ENCODE measurements around the gene OCA2. TPM values are rescaled to one million over a fixed set of nuclear protein-coding genes. Genes with fewer than 3 reads are reported as not detected.

Gene OCA2
- total RNA-seq, 2 experiments from 2014 or later, result not detected

- H3K4me1 ChIP-seq (ENCODE audit: insufficient read depth, low read length, poor library complexity, severe bottlenecking), result no peaks in the 10 kb centered on the region
- no TSS peak for BruUV-seq (replicated peaks)
- H3K27ac ChIP-seq (ENCODE audit: low read depth, low read length, poor library complexity, severe bottlenecking), result no peak overlapping the region
- ChIA-PET POLR2A (no interaction called here), CTCF (ENCODE audit: unreplicated experiment) (no interaction called here)
- H3K79me2 ChIP-seq (ENCODE audit: insufficient read depth, low read depth, low read length), result no peaks in the 10 kb centered on the region
- H3K4me3 ChIP-seq (ENCODE audit: low read depth, low read length, poor library complexity, severe bottlenecking), result no peak overlapping the region
- no peaks in the 10 kb centered on the region for H3K9me2 ChIP-seq (ENCODE audit: insufficient read depth, low read length)
- DNase-seq (ENCODE audit: low spot score), result no peak
- no peaks in the 10 kb centered on the region for H4K20me1 ChIP-seq (ENCODE audit: insufficient read depth, low read length)
- no peak for TF ChIP-seq EZH2phosphoT487 (IDR thresholded peaks at IDR 0.05; ENCODE audit: borderline replicate concordance, low read depth, low read length)
- TF ChIP-seq, protein P1, sequence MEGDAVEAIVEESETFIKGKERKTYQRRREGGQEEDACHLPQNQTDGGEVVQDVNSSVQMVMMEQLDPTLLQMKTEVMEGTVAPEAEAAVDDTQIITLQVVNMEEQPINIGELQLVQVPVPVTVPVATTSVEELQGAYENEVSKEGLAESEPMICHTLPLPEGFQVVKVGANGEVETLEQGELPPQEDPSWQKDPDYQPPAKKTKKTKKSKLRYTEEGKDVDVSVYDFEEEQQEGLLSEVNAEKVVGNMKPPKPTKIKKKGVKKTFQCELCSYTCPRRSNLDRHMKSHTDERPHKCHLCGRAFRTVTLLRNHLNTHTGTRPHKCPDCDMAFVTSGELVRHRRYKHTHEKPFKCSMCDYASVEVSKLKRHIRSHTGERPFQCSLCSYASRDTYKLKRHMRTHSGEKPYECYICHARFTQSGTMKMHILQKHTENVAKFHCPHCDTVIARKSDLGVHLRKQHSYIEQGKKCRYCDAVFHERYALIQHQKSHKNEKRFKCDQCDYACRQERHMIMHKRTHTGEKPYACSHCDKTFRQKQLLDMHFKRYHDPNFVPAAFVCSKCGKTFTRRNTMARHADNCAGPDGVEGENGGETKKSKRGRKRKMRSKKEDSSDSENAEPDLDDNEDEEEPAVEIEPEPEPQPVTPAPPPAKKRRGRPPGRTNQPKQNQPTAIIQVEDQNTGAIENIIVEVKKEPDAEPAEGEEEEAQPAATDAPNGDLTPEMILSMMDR (conservative IDR thresholded peaks at IDR 0.05; ENCODE audit: low read length), result no peak
- no peaks in the 10 kb centered on the region for H3K9me3 ChIP-seq (ENCODE audit: low read length)
- H3K4me2 ChIP-seq (ENCODE audit: low read length), result no peak overlapping the region
- intact Hi-C loops (cut with micrococcal nuclease; ENCODE audit: unreplicated experiment), result no loop called here
- no peak overlapping the region for H2AFZ ChIP-seq (ENCODE audit: low read length)
- H3K36me3 ChIP-seq (ENCODE audit: insufficient read depth, low read length), result no peaks in the 10 kb centered on the region
These were observed 97.5 kb downstream of the OCA2 start for GRCh38 chr15:28001641-28002040.

DNA sequence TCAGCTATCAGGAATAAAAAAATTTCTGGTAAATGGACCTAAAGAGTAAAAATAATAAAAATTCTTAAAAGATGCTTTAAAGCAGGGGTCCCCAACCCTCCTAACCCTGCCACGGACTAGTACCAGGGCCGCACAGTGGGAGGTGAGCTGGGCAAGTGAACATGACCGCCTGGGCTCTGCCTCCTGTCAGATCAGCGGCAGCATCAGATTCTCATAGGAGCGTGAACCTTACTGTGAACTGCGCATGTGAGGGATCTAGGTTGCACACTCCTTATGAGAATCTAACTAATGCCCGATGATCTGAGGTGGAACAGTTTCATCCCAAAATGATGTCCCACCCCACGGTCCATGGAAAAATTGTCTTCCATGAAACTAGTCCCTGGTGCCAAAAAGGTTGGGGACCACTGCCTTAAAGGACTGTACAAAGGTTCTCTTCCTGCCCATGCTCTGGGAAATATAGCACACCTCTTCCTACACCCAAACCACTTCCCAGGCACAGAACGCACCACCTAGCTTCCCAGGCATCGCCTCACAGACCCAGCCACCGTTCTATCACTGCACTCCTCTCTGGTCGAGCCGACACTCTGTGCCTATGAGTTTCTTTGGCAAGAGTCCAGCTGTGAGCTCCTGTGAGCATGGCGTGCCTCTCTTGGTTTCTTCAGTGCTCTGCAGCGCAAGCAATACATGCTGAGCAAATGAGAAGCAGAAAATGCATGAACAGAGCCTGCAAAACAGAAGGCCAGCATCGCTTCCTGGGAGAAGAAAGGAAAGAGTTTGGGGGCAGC, 104.9 kb downstream of the OCA2 start:
- POLR2A ChIA-PET, result interaction anchor here (0.6 kb wide), 1 partner anchor 110 kb away, joined by 4 read pairs; no protein-coding TSS in a partner anchor
- no peaks in the 10 kb centered on the region for H3K36me3 ChIP-seq (ENCODE audit: insufficient read depth, low read length)
- no peaks in the 10 kb centered on the region for H3K9me3 ChIP-seq (ENCODE audit: low read length)
- intact Hi-C loops (cut with micrococcal nuclease; ENCODE audit: unreplicated experiment), result no loop called here
- H3K79me2 ChIP-seq (ENCODE audit: insufficient read depth, low read depth, low read length), result no peaks in the 10 kb centered on the region
- H3K27ac ChIP-seq (ENCODE audit: low read depth, low read length, poor library complexity, severe bottlenecking), result no peak overlapping the region
- no peak overlapping the region for H2AFZ ChIP-seq (ENCODE audit: low read length)
- H4K20me1 ChIP-seq (ENCODE audit: insufficient read depth, low read length), result no peaks in the 10 kb centered on the region
- H3K4me2 ChIP-seq (ENCODE audit: low read length), result no peak overlapping the region
- H3K9me2 ChIP-seq (ENCODE audit: insufficient read depth, low read length), result no peaks in the 10 kb centered on the region
- no TSS peak for BruUV-seq (replicated peaks)
- TF ChIP-seq EZH2phosphoT487 (IDR thresholded peaks at IDR 0.05; ENCODE audit: borderline replicate concordance, low read depth, low read length), result no peak
- TF ChIP-seq, protein P1 (conservative IDR thresholded peaks at IDR 0.05; ENCODE audit: low read length), result no peak
- no peak overlapping the region for H3K4me3 ChIP-seq (ENCODE audit: low read depth, low read length, poor library complexity, severe bottlenecking)
- H3K4me1 ChIP-seq (ENCODE audit: insufficient read depth, low read length, poor library complexity, severe bottlenecking), result no peaks in the 10 kb centered on the region
- no peak for DNase-seq (ENCODE audit: low spot score)
- CTCF ChIA-PET (ENCODE audit: unreplicated experiment), result no interaction called here

- H3K4me2 ChIP-seq (ENCODE audit: low read length), result no peak overlapping the region
- H4K20me1 ChIP-seq (ENCODE audit: insufficient read depth, low read length), result no peaks in the 10 kb centered on the region
- DNase-seq (ENCODE audit: low spot score), result no peak
- BruUV-seq (replicated peaks), result no TSS peak
- no peak overlapping the region for H2AFZ ChIP-seq (ENCODE audit: low read length)
- no peaks in the 10 kb centered on the region for H3K79me2 ChIP-seq (ENCODE audit: insufficient read depth, low read depth, low read length)
- H3K9me3 ChIP-seq (ENCODE audit: low read length), result no peaks in the 10 kb centered on the region
- H3K36me3 ChIP-seq (ENCODE audit: insufficient read depth, low read length), result no peaks in the 10 kb centered on the region
- ChIA-PET CTCF (ENCODE audit: unreplicated experiment) (no interaction called here), POLR2A (no interaction called here)
- no peak overlapping the region for H3K4me3 ChIP-seq (ENCODE audit: low read depth, low read length, poor library complexity, severe bottlenecking)
- H3K9me2 ChIP-seq (ENCODE audit: insufficient read depth, low read length), result no peaks in the 10 kb centered on the region
- intact Hi-C loops (cut with micrococcal nuclease; ENCODE audit: unreplicated experiment), result no loop called here
- no peaks in the 10 kb centered on the region for H3K4me1 ChIP-seq (ENCODE audit: insufficient read depth, low read length, poor library complexity, severe bottlenecking)
- TF ChIP-seq, protein P1 (conservative IDR thresholded peaks at IDR 0.05; ENCODE audit: low read length), result no peak
- no peak for TF ChIP-seq EZH2phosphoT487 (IDR thresholded peaks at IDR 0.05; ENCODE audit: borderline replicate concordance, low read depth, low read length)
- H3K27ac ChIP-seq (ENCODE audit: low read depth, low read length, poor library complexity, severe bottlenecking), result no peak overlapping the region
These were observed 105.6 kb downstream of the OCA2 start for GRCh38 chr15:27993544-27993943.
